ENCODE data around the gene USH1C. TPM values are rescaled to one million over a fixed set of nuclear protein-coding genes. Genes with fewer than 3 reads are reported as not detected.

The USH1C gene
- total RNA-seq, 1 experiment from 2014 or later, result not detected

- peak; percentile 63 for DNase-seq (ENCODE audit: low read depth)
Measured at GRCh38 chr11:17547051-17547577, 2.9 kb upstream of the USH1C start, which contains the start of gene OTOG. Gene OTOG (plus strand): TSS chr11:17547259. CDS start chr11:17547373, 114 bp downstream.

GRCh38 chr11:17546240-17546639 lies 2.0 kb upstream of the USH1C start:
- DNase-seq (ENCODE audit: low read depth), result no peak

- no peak for DNase-seq (ENCODE audit: low read depth)
Measured at GRCh38 chr11:17543574-17544180, 539 bp downstream of the USH1C start.

GRCh38 chr11:17543041-17543440 lies 1.2 kb downstream of the USH1C start:
- no peak for DNase-seq (ENCODE audit: low read depth)

DNA sequence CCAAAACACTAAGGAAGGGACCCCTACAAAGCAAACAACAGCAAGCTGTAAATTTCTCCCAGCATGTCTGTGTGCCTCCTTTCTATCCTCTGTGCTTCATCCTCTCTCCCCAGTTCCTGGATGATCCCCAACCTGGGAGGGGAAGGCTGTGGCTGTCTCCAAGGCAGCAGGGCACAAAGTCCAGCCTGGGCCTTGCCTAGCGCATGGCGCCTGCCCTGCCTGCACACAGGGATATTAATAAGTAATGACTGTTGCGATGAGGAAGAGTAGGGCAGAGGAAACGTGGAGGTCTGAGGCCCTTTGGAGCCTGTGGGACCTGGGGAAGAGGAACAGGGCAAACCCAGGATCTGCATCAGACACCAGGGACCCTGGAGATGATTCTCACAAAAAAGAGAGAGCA lies 2.0 kb downstream of the USH1C start:
- DNase-seq (ENCODE audit: low read depth), result no peak

DNA sequence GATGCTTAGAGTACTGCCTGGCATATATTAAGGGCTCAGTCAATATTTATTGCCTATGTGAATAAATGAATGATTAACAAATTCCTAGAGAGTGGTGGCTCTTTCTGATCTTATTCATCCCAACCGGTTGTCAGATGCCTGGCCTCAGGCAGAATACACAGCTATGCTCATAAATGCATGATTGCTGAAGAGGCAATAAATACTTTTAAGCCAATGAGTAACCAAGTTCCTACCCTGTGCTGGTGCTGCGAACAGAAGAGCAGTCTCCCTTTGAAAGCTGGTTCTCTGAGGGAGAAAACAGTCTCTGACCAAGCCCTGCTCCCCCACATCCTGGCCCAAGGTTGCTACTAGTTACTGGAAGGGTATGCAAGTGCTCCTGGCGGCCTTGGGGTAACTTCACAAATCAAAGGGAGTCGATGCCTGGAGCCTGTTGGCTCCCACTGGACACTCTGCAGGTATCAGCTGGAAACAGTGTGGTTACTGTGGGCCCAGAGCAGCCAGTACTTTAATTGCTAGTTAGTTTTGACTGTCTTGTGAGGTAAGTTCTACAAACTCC lies 2.8 kb downstream of the USH1C start:
- DNase-seq (ENCODE audit: low read depth), result no peak

- DNase-seq (ENCODE audit: low read depth), result no peak
Measured at GRCh38 chr11:17540807-17541206, 3.4 kb downstream of the USH1C start.

DNA sequence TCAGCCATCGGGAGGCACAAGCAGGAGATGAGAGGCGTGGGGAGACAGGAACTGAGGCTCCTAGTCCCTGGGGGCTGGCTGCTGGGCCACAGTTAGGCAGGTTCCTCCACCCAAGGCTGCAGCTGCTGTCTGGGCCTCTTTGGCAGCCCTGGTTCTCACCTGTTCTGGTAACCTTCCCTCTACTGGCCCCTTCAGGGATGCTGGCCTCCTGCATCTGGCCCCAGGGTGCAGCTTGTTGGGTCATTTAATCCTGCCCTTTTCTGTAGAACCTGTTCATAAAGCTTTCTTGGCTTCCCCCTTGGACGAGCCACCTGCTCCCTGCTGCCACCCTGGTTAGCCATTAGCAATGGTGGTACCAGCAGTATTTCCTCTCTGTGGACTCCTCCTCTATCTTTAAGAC lies 5.5 kb downstream of the USH1C start:
- DNase-seq (ENCODE audit: low read depth), result no peak

DNA sequence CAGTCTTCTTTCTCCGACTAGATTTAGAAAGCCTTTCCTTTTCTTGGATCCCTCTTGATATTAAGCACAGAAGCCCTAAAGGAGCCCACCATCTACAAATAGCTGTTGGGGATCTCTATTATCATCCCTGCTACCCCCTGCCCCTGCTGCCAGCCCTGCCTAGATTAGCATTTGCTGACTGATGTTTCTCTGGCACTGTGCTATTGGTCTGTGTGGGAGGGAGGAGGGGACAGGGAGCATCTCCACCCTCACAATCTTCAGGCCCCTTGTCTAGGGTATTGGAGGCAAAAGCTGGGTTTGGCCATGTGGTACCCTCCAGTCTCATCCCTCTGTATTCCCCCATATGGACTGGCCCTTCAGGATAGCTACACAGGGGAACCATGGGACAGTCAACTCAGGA lies 6.2 kb downstream of the USH1C start:
- no peak for DNase-seq (ENCODE audit: low read depth)

- DNase-seq (ENCODE audit: low read depth), result no peak
Measured at GRCh38 chr11:17537261-17537660, 7.0 kb downstream of the USH1C start.

DNA sequence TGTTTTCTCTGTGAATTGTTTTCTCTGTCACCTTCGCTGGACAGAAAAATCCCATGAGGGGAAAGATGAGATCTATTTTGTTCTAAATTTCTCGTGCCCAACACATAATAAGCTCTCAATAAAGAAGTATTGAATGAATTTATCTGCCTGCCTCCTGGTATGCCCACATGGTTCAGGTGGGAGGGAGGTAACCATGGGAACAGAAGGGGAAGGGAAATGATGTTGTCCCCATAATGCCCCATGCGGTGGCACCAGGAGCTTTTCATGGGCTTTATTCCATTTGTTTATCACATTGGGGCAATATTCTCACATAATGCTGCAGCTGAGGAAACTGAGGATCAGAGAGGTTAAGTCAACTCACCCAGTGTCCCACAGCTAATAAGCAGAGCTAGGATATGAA lies 8.7 kb downstream of the USH1C start:
- DNase-seq (ENCODE audit: low read depth), result no peak

GRCh38 chr11:17533778-17534415 lies 10.3 kb downstream of the USH1C start:
- no peak for DNase-seq (ENCODE audit: low read depth)

DNA sequence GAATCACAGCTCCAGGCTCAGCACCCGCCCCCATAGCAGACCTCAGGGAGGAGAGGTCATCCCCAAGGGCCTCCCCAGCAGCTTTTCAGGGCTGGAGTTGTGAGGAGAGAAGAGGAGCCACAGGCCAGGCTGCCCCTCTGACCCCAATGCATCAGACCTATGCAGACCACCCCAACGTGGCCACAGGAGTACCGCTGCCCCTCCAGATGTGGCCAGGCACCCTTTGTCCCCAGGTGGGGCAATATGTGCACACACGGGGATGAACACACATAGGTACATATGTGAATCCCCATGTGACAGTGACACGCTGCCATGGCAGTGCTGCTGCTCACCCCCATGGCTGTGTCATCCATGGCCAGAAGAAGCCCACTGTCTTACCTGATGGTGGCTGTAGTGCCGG lies 10.9 kb downstream of the USH1C start:
- no peak for DNase-seq (ENCODE audit: low read depth)

- DNase-seq (ENCODE audit: low read depth), result no peak
Measured at GRCh38 chr11:17532784-17533183, 11.4 kb downstream of the USH1C start.

GRCh38 chr11:17531636-17532113 lies 12.5 kb downstream of the USH1C start:
- DNase-seq (ENCODE audit: low read depth), result peak; percentile 59

GRCh38 chr11:17531071-17531600 lies 13.1 kb downstream of the USH1C start:
- DNase-seq (ENCODE audit: low read depth), result no peak

DNA sequence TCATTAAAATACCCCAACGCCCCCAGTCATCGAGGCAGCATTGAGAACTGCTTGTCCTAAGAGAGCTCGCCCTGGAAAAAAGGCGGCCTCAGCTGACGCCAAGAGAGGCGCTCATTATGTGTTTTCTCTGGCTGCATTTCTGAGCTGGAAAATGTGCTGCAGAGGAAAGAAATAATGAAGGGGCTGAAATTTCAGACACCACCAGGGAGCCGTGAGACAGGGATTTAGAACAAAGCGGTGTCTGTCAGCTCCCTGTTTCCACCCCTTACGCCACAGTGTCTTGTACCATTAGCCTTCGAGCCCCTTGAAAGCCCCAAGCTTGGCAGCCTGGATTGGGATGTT lies 14.4 kb downstream of the USH1C start:
- DNase-seq (ENCODE audit: low read depth), result no peak

GRCh38 chr11:17528906-17529843 lies 15.0 kb downstream of the USH1C start:
- DNase-seq (ENCODE audit: low read depth), result no peak

DNA sequence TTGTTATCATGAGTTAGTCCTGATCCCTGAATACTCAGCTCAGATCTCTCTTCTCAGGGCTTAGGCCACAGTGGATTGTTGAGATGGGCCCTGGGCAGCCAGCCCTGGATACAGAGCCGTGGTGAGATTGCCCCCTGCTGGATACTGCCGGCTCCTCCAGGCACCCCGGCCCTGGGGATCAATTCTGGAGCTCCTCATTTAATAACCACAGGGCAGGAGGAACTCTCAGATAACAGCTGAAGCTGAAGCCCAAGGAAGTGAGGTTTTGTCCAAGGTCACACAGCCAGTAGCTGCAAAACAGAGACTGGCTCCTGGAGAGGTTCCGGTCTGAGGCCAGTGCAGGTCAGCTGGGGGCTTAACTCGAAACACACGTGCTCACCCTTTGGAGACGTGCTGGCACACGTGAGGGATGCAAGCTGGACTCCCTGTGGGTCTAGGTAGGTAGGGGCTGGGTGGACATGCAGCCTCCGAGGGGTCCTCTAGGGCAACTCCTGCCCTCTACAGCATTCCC lies 16.0 kb downstream of the USH1C start:
- DNase-seq (ENCODE audit: low read depth), result peak; percentile 43

GRCh38 chr11:17527628-17527995 lies 16.6 kb downstream of the USH1C start:
- no peak for DNase-seq (ENCODE audit: low read depth)

- no peak for DNase-seq (ENCODE audit: low read depth)
Measured at GRCh38 chr11:17526931-17527627, 17.1 kb downstream of the USH1C start.

Data from Daoy (cell line).